GM23338 (cell line): ENCODE data around the gene NID2. TPM values are rescaled to one million over a fixed set of nuclear protein-coding genes. Genes with fewer than 3 reads are reported as not detected.

ENCODE experiments used
- ATAC-seq: fragments of 200-7000 bp; cut with Tn5 transposase; 3 replicates; pipeline ENCODE4 v1.9.1; 2020
- DNase-seq: peaks from one replicate; pipeline ENCODE4 v3.0.0-alpha.2; 2015; ENCODE audit warnings: low spot score
- H2AFZ ChIP-seq: fragments of 200-600 bp; sonication (generic); 2 replicates; pipeline ENCODE4 v1.8.0; 2016; ENCODE audit warnings: antibody characterized with exemption, mild to moderate bottlenecking, moderate library complexity
- H3F3A ChIP-seq: fragments of 200-600 bp; sonication (generic); replicated peaks from 2 replicates; pipeline ENCODE4 v1.8.0; 2017; ENCODE audit warnings: antibody characterized with exemption, mixed run types, low read depth
- H3K27ac ChIP-seq: fragments of 200-600 bp; sonication (generic); 2 replicates; pipeline ENCODE4 v1.6.1; 2016; ENCODE audit warnings: low read depth
- H3K27me3 ChIP-seq: fragments of 200-600 bp; sonication (generic); 2 replicates; pipeline ENCODE4 v1.8.0; 2016; ENCODE audit warnings: mild to moderate bottlenecking, mixed run types, moderate library complexity; ENCODE audit not compliant: insufficient read depth
- H3K36me3 ChIP-seq: fragments of 200-600 bp; sonication (generic); 2 replicates; pipeline ENCODE4 v1.8.0; 2016; ENCODE audit warnings: mild to moderate bottlenecking; ENCODE audit not compliant: insufficient read depth
- H3K4me1 ChIP-seq: fragments of 200-600 bp; sonication (generic); 2 replicates; pipeline ENCODE4 v1.8.0; 2016; ENCODE audit warnings: mild to moderate bottlenecking, moderate library complexity; ENCODE audit not compliant: insufficient read depth
- H3K4me2 ChIP-seq: fragments of 200-600 bp; sonication (generic); 2 replicates; pipeline ENCODE4 v1.7.1; 2017; ENCODE audit warnings: mixed run types
- H3K4me3 ChIP-seq: fragments of 200-600 bp; sonication (generic); 2 replicates; pipeline ENCODE4 v1.6.1; 2016; ENCODE audit warnings: mixed run types
- H3K79me2 ChIP-seq: fragments of 200-600 bp; sonication (generic); replicated peaks from 2 replicates; pipeline ENCODE4 v1.8.0; 2017; ENCODE audit warnings: mild to moderate bottlenecking; ENCODE audit not compliant: insufficient read depth
- H3K9me2 ChIP-seq: fragments of 200-600 bp; sonication (generic); 2 replicates; pipeline ENCODE4 v1.8.0; 2017; ENCODE audit not compliant: insufficient read depth
- H4K20me1 ChIP-seq: fragments of 200-600 bp; sonication (generic); replicated peaks from 2 replicates; pipeline ENCODE4 v1.8.0; 2017; ENCODE audit warnings: mild to moderate bottlenecking; ENCODE audit not compliant: insufficient read depth
- H3K27ac Mint-ChIP-seq: 2 replicates; pipeline ENCODE4 v1.8.0; 2020; ENCODE audit warnings: inconsistent platforms, mild to moderate bottlenecking, moderate library complexity, mixed read lengths
- H3K27me3 Mint-ChIP-seq: 3 replicates; pipeline ENCODE4 v1.8.0; 2022; ENCODE audit warnings: low read depth, mild to moderate bottlenecking, moderate library complexity, mixed read lengths, inconsistent platforms; ENCODE audit not compliant: insufficient read depth, poor library complexity
- H3K36me3 Mint-ChIP-seq: 3 replicates; pipeline ENCODE4 v1.8.0; 2021; ENCODE audit warnings: low read depth, mild to moderate bottlenecking, inconsistent platforms, moderate library complexity, mixed read lengths
- H3K4me1 Mint-ChIP-seq: 3 replicates; pipeline ENCODE4 v1.8.0; 2020; ENCODE audit warnings: mild to moderate bottlenecking, inconsistent platforms, mixed read lengths
- H3K4me3 Mint-ChIP-seq: 3 replicates; pipeline ENCODE4 v1.8.0; 2021; ENCODE audit warnings: moderate library complexity, mild to moderate bottlenecking, inconsistent platforms, mixed read lengths
- H3K9me3 Mint-ChIP-seq: 3 replicates; pipeline ENCODE4 v1.8.0; 2020; ENCODE audit warnings: moderate library complexity, mild to moderate bottlenecking, inconsistent platforms, mixed read lengths
- CREB1 ChIP-seq: fragments of 250-450 bp; sonication (Bioruptor Pico); IDR thresholded peaks from 2 replicates; pipeline ENCODE4 v1.5.0; 2020; ENCODE audit warnings: low read depth, mild to moderate bottlenecking, moderate library complexity
- EZH2 ChIP-seq: fragments of 200-600 bp; sonication (generic); IDR thresholded peaks from one replicate; pipeline ENCODE4 v1.8.0; 2017; ENCODE audit warnings: antibody characterized with exemption, mild to moderate bottlenecking, low read depth; ENCODE audit not compliant: unreplicated experiment
- EZH2phosphoT487 ChIP-seq: fragments of 200-600 bp; sonication (generic); IDR thresholded peaks from one replicate; pipeline ENCODE4 v1.8.1; 2018; ENCODE audit warnings: antibody characterized with exemption; ENCODE audit not compliant: unreplicated experiment
- JUNB ChIP-seq: IDR thresholded peaks from one replicate; pipeline ENCODE4 v1.6.1; 2016; ENCODE audit warnings: antibody characterized with exemption; ENCODE audit not compliant: unreplicated experiment
- NANOG ChIP-seq: IDR thresholded peaks from 2 replicates; pipeline ENCODE4 v1.6.1; 2016; ENCODE audit warnings: antibody characterized with exemption, borderline replicate concordance
- POLR2AphosphoS5 ChIP-seq: IDR thresholded peaks from 2 replicates; pipeline ENCODE4 v1.6.1; 2016; ENCODE audit warnings: antibody characterized with exemption, low read depth
- STAT1 ChIP-seq: IDR thresholded peaks from one replicate; pipeline ENCODE4 v1.6.1; 2016; ENCODE audit warnings: antibody characterized with exemption; ENCODE audit not compliant: unreplicated experiment
- ZNF114 ChIP-seq: fragments of 250-450 bp; sonication (Bioruptor Pico); IDR thresholded peaks from 2 replicates; pipeline ENCODE4 v1.5.0; 2020; ENCODE audit warnings: mild to moderate bottlenecking, moderate library complexity
- ZNF331 ChIP-seq: fragments of 250-450 bp; sonication (Bioruptor Pico); IDR thresholded peaks from 2 replicates; pipeline ENCODE4 v1.5.0; 2020; ENCODE audit warnings: low read depth, mild to moderate bottlenecking, moderate library complexity
- polyA plus RNA-seq: library from polyadenylated mRNA; unstranded; fragments of >200 nt; fragmentation: Nextera tagmentation; extraction: Ambion mirVana; gene quantifications from 2 replicates; pipeline ENCODE4 v1.2.1, GENCODE V29; 2016
- total RNA-seq: library from RNA; depleted of rRNA; stranded (reverse); fragments of >200 nt; shearing (Covaris generic); gene quantifications from 2 replicates; pipeline ENCODE4 v1.2.3, GENCODE V29; 2014
- TF ChIP-seq, protein P1 (sequence below): IDR thresholded peaks from one replicate; pipeline ENCODE4 v1.6.1; 2018; ENCODE audit warnings: antibody characterized with exemption; ENCODE audit not compliant: unreplicated experiment
- TF ChIP-seq, protein P2 (sequence below): IDR thresholded peaks from 2 replicates; pipeline ENCODE4 v1.6.1; 2016; ENCODE audit warnings: antibody characterized with exemption
- TF ChIP-seq, protein P3 (sequence below), 2 experiments: fragments of 200-600 bp in 1 of 2; sonication (generic) in 1 of 2; conservative IDR thresholded peaks; 2 replicates each; pipeline versions ENCODE4 v1.5.1 to v1.6.1; 2016 to 2017; ENCODE audit warnings: antibody characterized with exemption in 2 of 2, low read depth in 2 of 2, mild to moderate bottlenecking in 2 of 2, moderate library complexity in 1 of 2

NID2 gene
- total and polyA plus RNA-seq, 2 experiments from 2014 or later, result 4.3 to 10.4 TPM

DNA sequence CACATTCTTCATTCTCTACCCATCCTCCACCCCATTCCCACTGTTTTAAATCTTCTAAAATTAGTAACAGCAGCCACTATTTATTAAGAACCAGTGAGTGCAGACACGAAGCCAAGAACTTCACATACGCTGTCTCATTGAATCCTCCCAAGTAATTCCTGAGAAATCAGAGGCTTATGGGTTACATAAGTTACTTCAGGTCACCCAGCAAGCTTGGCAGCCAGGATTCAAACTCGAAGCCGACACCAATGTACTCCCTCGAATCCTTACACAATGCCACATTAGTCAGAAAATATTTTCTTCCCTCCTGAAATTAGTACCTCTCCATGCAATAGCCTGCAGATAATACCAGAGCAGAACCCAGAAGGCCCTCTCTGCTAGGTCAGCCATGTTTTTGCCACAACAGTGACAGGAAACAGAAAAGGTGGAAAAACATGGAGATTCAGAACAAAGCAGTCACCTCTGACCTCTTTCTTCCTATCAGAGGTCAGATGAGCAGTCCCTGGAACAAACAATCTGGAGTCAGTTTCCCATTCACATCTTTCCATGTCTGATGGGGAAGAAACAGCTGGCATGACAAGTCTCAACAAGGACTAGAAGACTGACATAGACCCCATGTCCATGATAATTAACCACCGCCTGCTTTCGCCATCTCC, 16.4 kb downstream of the NID2 start:
- DNase-seq, result no peak
- H3K27ac ChIP-seq, result no peak overlapping the region

DNA sequence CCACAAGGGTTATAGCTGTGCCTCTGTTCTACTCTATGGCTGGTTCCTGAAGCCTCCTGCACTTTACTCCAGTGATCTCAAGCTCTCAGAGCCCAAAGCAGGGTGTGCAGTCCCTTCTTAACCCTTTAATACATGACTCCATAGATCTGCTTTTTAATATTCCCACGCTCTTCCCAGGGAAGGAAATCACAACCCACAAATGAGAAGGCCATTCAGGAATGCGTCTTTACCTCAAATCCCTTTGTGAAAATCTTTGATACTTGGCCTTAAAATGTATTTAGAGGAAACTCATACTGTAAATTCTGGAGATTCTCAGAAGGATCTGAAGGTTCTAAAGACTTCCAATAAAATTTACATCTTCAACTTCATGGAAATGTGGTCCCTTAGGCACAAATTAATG, 17.0 kb downstream of the NID2 start:
- ATAC-seq (no peak), DNase-seq (no peak)
- Mint-ChIP-seq H3K4me1 (peaks cover 17% of the 10 kb centered on the region), H3K4me3 (no peak overlapping the region), H3K9me3 (no peaks in the 10 kb centered on the region), H3K27me3 (peaks cover 5% of the 10 kb centered on the region), H3K27ac (no peak overlapping the region), H3K36me3 (no peaks in the 10 kb centered on the region)
- Histone ChIP-seq H3K4me1 (no peaks in the 10 kb centered on the region), H3F3A (no peaks in the 10 kb centered on the region), H3K79me2 (no peaks in the 10 kb centered on the region), H3K9me2 (no peaks in the 10 kb centered on the region), H3K4me3 (no peak overlapping the region), H3K36me3 (no peaks in the 10 kb centered on the region), H2AFZ (no peak overlapping the region), H3K27ac (no peak overlapping the region), H3K4me2 (no peak overlapping the region), H4K20me1 (no peaks in the 10 kb centered on the region), H3K27me3 (no peaks in the 10 kb centered on the region)
- TF ChIP-seq POLR2AphosphoS5 (no peak), ZNF114 (CRISPR knock-in tag) (no peak), ZNF331 (CRISPR knock-in tag) (no peak), NANOG (no peak), EZH2 (no peak), STAT1 (no peak), CREB1 (CRISPR knock-in tag) (no peak), JUNB (no peak)
- TF ChIP-seq, protein P1, sequence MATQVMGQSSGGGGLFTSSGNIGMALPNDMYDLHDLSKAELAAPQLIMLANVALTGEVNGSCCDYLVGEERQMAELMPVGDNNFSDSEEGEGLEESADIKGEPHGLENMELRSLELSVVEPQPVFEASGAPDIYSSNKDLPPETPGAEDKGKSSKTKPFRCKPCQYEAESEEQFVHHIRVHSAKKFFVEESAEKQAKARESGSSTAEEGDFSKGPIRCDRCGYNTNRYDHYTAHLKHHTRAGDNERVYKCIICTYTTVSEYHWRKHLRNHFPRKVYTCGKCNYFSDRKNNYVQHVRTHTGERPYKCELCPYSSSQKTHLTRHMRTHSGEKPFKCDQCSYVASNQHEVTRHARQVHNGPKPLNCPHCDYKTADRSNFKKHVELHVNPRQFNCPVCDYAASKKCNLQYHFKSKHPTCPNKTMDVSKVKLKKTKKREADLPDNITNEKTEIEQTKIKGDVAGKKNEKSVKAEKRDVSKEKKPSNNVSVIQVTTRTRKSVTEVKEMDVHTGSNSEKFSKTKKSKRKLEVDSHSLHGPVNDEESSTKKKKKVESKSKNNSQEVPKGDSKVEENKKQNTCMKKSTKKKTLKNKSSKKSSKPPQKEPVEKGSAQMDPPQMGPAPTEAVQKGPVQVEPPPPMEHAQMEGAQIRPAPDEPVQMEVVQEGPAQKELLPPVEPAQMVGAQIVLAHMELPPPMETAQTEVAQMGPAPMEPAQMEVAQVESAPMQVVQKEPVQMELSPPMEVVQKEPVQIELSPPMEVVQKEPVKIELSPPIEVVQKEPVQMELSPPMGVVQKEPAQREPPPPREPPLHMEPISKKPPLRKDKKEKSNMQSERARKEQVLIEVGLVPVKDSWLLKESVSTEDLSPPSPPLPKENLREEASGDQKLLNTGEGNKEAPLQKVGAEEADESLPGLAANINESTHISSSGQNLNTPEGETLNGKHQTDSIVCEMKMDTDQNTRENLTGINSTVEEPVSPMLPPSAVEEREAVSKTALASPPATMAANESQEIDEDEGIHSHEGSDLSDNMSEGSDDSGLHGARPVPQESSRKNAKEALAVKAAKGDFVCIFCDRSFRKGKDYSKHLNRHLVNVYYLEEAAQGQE, result no peak
- TF ChIP-seq, protein P2, sequence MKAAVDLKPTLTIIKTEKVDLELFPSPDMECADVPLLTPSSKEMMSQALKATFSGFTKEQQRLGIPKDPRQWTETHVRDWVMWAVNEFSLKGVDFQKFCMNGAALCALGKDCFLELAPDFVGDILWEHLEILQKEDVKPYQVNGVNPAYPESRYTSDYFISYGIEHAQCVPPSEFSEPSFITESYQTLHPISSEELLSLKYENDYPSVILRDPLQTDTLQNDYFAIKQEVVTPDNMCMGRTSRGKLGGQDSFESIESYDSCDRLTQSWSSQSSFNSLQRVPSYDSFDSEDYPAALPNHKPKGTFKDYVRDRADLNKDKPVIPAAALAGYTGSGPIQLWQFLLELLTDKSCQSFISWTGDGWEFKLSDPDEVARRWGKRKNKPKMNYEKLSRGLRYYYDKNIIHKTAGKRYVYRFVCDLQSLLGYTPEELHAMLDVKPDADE, result no peak
- TF ChIP-seq, protein P3, sequence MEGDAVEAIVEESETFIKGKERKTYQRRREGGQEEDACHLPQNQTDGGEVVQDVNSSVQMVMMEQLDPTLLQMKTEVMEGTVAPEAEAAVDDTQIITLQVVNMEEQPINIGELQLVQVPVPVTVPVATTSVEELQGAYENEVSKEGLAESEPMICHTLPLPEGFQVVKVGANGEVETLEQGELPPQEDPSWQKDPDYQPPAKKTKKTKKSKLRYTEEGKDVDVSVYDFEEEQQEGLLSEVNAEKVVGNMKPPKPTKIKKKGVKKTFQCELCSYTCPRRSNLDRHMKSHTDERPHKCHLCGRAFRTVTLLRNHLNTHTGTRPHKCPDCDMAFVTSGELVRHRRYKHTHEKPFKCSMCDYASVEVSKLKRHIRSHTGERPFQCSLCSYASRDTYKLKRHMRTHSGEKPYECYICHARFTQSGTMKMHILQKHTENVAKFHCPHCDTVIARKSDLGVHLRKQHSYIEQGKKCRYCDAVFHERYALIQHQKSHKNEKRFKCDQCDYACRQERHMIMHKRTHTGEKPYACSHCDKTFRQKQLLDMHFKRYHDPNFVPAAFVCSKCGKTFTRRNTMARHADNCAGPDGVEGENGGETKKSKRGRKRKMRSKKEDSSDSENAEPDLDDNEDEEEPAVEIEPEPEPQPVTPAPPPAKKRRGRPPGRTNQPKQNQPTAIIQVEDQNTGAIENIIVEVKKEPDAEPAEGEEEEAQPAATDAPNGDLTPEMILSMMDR (conservative IDR thresholded peaks at IDR 0.05; ENCODE audit: low read depth in 2 of 2), result no peak

More for the DNA sequence above, 16.4 kb downstream of the NID2 start:
- no peaks in the 10 kb centered on the region for H3K9me2 ChIP-seq
- no peak for ATAC-seq
- no peak overlapping the region for H3K4me2 ChIP-seq
- Mint-ChIP-seq H3K4me3 (no peak overlapping the region), H3K27ac (no peak overlapping the region), H3K27me3 (peaks cover 5% of the 10 kb centered on the region), H3K36me3 (no peaks in the 10 kb centered on the region), H3K4me1 (peaks cover 17% of the 10 kb centered on the region), H3K9me3 (no peaks in the 10 kb centered on the region)
- H2AFZ ChIP-seq, result no peak overlapping the region
- H3K4me3 ChIP-seq, result no peak overlapping the region
- H3K4me1 ChIP-seq, result no peaks in the 10 kb centered on the region
- no peaks in the 10 kb centered on the region for H3K27me3 ChIP-seq
- H3K79me2 ChIP-seq, result no peaks in the 10 kb centered on the region
- no peak for TF ChIP-seq CREB1 (CRISPR knock-in tag)
- no peak for TF ChIP-seq EZH2
- TF ChIP-seq POLR2AphosphoS5, result no peak
- TF ChIP-seq EZH2phosphoT487, result no peak
- no peaks in the 10 kb centered on the region for H3F3A ChIP-seq
- no peaks in the 10 kb centered on the region for H4K20me1 ChIP-seq
- H3K36me3 ChIP-seq, result no peaks in the 10 kb centered on the region
